Endometrial microvascular endothelial cells (primary cell): ENCODE results near the gene GPSM1. TPM values are rescaled to one million over a fixed set of nuclear protein-coding genes. Genes with fewer than 3 reads are reported as not detected.
"Not testable (repeated sequence)": the region's sequence is repeated elsewhere in the genome, so short reads cannot be mapped to it uniquely, and the experiment has no call there.

ENCODE experiments used
- in situ Hi-C: cut with HindIII; loops from 2 replicates; pipeline ENCODE4 v1.10.0; 2017; ENCODE audit warnings: low sequenced_read_pairs, low pct_unique_long_range_greater_than_20kb; ENCODE audit errors: inconsistent ontology term
- total RNA-seq: library from RNA; depleted of rRNA; stranded (reverse); fragments of >200 nt; gene quantifications from one replicate; pipeline ENCODE4 v1.2.3, GENCODE V29; 2015; ENCODE audit errors: inconsistent ontology term

The GPSM1 gene
- total RNA-seq, 1 donor from 2014 or later: 20.2 TPM

DNA sequence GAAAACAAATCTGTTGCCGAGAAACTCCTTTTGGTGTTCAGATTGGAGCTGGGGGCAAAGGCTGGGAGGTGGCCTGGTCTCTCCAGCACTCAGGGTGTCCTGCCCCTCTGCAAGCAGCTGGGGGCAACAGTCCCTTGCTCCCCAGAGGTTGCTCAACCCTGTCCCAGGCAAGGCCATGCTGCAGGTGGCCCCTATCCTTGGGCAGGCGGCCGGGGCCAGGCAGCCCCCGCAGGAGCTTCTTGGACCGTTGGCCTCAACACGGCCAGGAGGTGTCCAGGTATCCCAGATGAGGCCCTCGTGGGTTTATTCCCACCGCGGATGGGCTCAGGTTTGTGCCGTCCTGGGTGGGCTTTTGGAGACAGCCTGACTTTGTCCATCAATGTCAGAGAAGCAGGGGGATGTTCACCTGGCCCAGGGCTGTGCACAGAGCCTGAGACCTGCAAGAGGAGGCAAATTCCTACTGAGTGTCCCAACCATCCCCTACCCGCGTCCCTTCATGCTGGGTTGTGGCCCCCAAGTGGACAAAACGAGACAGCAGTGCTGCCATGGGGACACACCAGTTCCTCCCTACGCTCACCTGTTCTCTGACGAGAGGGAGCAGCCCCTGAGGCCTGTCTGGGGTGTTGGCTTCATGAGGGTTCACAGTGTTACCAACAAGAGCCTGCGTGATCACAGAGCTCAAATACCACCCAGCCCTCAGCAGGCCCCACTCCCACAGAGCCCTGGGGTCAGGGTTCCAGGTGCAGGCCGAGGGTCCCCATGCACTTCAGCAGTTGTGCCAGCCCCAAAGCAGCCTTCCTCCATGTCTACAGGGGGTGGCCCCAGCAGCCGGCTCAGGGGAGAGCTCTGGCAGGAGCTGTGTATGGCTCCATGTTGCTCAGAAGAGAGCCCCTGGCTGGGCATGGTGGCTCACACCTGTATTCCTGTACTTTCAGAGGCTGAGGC lies 14.0 kb upstream of the GPSM1 start:
- in situ Hi-C loops: no loop called here

DNA sequence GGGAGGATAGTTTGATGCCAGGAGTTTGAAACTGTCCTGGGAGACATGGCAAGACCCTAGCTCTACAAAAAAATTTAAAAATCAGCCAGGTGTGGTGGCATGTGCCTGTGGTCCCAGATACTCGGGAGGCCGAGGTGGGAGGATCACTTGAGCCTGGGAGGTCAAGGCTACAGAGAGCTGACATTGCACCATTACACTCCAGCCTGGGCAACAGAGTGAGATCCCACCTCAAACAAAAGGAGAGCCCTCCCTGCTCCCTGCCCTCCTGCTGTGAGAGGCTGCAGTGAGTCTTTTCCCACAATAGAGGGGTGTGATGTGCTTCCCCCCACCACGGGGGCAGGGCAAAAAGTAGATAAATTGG lies 13.3 kb upstream of the GPSM1 start:
- in situ Hi-C loops: no loop called here

DNA sequence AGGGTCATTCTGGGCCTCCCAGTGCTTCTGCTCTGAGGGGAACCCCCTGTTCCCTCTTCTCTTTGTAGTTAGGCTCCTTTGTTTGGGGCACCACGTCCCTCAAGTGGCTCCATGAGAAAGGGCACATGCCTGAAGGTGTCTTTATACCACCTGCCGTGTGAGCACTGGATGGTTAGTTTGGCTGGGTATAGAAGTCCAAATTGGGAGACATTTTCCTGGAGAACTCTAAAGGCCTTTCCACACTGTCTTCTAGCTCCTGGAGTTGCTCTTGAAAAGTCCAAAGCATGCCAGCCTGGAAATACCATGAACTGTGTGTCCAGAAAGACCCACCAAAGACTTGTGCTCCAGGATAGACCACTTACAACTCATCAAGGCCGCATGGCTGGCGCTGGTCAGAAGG lies 12.4 kb upstream of the GPSM1 start:
- in situ Hi-C loops: no loop called here

DNA sequence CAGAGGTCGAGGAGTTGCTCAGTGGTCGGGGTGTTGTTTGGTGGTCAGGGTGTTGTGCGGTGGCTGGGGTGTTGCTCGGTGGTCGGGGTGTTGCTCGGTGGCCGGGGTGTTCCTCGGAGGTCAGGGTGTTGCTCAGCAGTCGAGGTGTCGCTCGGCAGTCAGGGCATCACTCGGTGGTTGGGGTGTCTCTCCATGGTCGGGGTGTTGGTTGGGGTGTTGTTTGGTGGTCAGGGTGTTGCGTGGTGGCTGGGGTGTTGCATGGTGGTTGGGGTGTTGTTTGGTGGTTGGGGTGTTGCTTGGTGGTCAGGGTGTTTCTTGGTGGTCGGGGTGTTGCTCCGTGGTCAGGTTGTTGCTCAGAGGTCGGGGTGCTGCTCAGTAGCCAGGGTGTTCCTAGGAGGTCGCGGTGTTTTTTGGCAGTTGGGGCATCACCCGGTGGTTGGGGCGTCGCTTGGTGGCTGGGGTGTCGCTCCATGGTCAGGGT lies 11.0 kb upstream of the GPSM1 start:
- in situ Hi-C loops: no loop called here

DNA sequence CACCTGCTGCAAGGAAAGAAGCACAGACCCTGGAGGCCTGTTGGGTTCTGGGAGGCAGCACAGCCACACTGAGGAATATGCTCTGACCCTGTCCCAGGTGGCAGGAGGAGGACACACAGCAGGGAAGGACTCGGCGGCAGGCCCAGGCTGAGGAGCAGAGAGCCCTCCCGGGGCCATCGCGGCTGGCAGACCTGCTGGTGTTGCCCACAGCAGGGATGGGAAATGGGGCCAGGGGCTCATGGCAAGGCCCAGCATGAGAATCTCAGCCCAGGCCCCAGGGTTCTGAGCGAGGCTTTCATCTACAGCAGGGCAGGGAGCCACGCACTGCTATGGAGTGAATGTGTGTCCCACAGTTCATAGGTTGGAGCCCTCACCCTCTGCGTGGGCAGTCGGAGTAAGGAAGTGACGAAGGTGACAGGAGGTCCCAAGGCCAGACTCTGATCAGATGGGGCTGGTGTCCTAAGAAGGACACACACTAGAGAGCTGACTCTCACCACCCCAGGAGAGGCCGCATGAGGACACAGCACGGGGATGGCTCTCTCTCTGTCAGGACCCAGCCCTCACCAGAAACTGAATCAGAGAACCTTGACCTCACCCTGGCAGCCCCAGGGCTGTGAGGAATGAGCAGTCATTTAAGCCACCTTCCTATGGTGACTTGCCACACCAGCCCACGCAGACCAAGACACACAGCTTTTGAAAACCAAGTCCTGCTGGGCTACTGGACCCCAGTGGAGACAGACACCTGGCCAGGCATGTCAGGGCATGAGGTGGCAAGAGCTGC lies 10.3 kb upstream of the GPSM1 start:
- in situ Hi-C loops: no loop called here

DNA sequence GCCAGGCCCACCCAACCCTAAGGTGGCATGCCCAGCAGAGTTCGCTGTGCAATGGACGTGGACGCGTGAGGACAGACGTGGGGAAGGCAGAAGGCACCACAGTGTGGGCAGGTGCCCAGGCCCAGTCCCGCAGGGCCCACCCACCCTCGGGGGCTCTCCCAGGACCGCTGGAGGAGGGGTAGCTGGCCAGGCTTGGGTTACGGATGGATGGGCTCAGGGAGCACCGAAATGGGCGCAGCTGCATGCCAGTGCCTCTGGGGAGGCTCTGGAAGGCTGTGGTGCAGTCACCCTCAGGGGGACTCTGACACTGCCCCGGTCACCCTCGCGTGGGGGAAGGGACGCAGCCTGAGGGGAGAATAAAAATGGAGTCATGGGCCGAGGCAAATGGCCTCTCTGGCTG lies 9.6 kb upstream of the GPSM1 start:
- in situ Hi-C loops: no loop called here

DNA sequence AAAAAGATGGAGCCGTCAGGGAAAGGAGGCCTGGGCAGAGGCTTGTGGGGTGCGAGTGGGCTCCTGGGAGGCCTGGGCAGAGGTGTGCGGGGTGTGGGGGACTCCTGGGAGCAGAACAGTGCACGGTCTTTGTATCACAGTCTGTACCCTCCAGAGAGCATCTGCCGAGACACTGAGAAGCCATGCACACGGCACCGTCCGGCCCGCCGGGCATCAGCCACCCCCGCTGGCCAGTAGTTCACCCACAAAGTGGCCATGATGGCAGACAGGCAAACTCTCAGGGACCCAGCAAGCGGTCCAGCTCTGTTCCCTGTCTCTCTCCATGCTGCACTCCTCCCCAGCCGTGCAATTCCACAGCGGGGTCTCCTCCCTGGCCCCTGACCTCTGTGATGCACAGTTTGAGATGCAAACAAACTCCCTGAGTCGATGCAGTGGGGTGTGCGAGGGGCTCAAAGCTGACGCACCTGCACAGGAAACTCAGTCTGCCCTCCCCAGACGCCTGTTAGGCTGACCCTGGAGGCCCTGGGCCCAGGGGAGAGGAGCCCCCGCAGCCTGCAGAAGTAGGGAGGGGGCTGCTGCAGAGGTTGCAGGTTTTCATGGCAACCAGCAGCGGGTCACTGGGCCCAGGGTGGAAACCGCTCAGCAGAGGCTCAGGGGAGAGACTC lies 9.1 kb upstream of the GPSM1 start:
- in situ Hi-C loops: no loop called here

DNA sequence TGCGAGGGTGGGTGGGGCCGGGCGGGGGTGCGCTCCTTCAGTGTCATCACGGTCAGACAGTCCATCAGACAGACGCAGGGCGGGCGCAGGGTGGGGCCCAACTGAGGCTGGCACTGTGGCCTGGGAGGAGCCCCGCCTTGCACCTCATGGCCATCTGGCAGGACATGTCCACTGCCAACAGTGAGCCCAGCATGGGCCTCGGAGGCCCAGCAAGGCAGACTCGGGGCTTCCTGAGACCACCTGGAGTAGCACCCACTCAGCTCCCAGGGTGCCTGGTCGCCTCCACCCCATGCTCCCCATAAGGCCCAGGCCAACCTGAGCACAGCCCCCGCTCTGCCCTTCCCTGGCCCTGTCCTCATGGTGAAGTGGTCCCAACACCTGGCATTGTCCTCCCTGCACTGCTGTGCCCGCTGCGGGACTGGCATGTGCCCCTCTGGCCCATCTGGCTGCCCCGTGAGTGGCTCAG lies 8.5 kb upstream of the GPSM1 start:
- in situ Hi-C loops: no loop called here

DNA sequence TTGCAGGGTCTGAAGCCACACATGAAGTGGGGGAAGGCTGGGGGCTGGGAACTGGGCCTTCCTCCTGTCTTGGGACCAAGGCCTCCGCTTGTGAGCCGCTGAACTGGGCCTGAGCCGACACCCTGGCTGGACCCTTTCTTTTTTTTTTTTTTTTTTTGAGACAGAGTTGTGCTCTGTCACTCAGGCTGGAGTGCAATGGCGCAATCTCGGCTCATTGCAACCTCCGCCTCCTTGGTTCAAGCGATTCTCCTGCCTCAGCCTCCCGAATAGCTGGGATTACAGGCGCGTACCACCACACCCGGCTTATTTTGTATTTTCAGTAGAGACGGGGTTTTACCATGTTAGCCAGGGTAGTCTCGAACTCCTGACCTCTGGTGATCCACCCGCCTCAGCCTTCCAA lies 8.1 kb upstream of the GPSM1 start:
- in situ Hi-C loops: not testable (repeated sequence)

DNA sequence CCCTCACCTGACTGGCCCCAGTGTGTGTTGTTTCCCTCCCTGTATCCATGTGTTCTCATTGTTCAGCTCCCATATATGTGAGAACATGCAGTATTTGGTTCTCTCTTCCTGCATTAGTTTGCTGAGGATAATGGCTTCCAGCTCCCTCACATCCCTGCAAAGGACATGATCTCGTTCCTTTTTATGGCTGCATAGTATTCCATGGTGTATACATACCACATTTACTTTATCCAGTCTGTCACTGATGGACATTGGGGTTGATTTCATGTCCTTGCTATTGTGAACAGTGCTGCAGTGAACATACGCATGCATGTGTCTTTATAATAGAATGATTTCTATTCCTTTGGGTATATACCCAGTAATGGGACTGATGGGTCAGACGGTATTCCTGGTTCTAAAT lies 7.4 kb upstream of the GPSM1 start:
- in situ Hi-C loops: not testable (repeated sequence)

DNA sequence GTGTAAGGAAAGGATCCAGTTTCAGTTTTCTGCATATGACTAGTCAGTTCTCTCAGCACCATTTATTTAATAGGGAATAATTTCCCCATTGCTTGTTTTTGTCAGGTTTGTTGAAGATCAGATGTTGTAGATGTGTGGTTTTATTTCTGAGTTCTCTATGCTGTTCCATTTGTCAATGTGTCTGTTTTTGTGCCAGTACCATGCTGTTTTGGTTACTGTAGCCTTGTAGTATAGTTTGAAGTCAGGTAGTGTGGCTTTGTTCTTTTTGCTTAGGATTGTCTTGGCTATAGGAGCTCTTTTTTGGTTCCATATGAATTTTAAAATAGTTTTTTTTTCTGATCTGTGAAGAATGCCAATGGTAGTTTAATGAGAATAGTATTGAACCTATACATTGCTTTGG lies 6.4 kb upstream of the GPSM1 start:
- in situ Hi-C loops: not testable (repeated sequence)

DNA sequence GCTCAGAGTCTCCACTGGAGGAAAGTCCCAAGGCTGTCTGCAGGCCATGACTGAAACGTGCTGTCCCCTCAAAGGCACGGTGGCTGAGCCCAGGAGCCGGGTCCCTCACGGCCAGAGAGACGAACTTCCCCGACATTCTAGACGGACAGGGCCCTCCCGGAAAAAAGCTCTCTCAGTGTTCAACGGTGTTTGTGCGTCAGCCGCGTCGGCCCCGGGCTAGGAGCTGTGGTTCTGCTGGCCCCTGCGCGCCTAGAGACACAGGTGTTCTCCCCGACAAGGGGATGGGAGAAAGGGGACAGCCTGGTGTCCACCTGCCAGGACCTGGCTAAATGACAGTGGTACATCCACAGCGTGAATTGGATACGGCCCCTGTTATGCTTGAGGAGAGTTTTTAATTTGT lies 5.8 kb upstream of the GPSM1 start:
- in situ Hi-C loops: no loop called here

DNA sequence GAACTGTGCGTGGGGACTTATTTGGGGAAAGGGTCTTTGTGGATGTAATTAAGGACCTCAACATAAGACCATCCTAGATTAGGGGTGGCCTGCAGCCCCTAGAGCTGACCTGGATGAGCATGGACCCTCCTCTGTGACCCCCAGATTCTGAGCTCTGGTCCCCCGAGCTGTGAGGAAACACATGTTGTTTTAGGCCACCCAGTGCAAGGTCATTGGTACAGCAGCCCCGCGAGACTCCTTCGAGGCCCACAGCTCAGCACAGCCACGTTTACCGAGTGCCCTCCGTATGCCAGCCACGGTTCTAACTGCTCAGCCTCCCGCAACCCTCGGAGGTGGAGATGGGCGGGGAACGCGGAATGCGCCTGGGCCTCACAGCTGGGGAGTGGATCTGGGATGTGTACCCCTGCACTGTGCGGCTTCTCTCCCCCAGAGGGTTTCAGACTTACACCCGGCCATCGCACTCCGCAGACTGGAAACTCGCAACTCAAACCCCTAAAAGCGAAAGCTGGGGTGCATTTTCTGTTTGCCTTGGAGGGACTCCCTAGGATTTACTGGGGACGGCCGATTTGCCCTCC lies 4.5 kb upstream of the GPSM1 start:
- in situ Hi-C loops: no loop called here

DNA sequence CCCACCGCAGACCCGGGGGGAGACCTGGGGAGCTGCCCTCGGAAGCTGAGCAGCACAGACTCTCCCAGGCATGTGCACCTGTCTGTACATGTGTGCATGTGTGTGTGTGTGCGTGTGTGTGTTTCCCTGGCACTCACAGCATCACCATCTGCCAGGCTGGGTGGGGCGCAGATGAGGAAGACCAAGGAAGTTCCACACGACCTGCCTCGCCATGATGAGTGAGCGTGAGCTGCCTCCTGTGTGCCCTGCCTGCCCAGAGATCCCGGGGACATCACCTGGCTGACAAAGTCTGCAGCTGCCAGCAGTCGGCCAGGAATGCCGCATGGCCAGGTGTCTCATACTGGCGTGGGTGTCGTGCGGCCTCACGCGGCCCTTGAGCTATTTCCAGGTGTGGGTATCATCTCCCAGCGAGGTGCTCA lies 4.0 kb upstream of the GPSM1 start:
- in situ Hi-C loops: no loop called here

DNA sequence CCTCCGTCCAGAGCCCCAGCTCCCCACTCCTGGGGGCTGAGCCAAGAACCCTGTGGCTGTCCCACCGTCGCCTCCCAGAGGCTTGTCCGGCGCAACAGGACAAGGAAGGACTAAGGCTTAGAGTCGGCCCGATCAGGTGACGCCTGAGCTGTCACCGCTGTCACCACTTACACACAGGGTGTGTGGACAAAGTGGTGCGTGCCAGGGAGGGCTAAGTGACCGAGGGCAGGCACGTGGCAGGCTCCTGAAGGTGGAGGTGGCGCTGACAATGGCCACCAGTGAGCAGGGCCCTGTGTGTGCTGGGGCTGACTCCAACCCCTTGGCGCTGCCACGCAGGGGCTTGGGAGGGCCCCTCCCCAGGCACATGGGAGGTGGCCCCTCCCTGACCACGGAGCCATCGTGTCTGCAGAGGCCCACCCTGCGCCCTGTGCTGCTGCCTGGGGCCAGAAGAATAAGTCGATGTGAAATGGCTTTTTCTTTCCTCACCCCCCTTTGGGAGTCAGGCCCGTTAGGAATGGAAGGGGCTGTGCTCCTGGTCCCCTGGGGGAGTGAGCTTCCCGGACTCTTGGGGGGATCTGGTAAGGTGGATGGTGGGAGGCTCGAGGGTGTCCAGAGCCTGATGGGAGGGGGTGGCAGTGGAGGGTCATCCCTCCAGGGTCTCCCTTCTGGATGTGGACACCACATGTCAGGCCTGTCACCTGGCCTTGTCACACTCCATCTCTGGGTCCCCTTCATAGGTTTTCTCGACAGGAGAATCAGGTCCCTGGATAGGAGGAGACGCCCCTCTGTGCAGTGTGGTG lies 2.6 kb upstream of the GPSM1 start:
- in situ Hi-C loops: no loop called here

DNA sequence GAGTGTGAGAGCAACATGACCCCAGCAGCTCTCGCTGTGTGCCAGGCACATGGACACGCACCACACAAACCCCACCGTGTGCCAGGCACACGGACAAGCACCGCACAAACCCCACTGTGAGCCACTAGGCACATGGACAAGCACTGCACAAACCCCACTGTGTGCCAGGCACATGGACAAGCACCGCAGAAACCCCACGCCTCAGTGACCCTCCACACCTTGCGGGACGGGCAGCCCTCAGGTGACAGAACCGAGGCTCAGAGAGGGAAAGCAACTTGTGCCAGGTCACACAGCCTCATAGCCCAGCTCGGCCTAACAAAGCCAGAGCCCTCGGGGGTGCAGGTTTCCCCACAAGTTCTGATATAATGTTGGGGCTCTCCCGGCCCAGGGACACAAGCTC lies 2.0 kb upstream of the GPSM1 start:
- in situ Hi-C loops: no loop called here

DNA sequence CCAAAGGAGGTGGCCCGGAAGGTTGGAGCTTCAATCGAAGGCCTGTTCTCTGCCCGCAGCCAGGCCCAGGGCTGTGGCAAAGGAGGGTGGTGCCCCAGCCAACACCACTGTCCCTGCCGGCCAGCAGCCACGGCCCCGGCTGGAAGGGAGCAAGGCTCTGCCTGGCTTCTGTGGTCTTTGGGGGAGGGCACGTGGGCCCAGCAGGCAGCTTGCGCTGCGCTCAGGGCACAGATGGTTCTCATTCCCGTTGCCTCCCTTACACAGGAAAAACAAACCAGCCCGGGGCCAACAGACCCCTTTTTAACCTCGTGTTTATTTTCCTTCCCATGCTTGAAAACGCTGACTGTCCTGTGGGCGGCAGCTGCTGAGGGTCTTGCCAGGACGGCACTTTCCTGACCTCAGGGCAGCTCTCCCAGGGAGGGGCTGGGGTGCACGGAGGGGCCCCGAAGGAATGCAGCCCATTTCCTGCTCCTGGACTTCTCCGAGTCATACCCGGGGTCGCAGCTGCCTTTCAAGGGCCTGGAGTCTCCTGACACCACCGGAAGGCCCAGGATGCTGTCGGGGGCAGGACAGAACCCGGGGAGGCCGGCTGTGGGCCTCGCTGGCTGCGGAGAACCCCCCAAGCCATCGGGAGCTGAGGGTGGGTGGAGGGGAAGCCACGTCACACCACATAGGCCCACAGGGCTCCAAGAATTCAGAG lies 1.1 kb upstream of the GPSM1 start:
- in situ Hi-C loops: no loop called here

DNA sequence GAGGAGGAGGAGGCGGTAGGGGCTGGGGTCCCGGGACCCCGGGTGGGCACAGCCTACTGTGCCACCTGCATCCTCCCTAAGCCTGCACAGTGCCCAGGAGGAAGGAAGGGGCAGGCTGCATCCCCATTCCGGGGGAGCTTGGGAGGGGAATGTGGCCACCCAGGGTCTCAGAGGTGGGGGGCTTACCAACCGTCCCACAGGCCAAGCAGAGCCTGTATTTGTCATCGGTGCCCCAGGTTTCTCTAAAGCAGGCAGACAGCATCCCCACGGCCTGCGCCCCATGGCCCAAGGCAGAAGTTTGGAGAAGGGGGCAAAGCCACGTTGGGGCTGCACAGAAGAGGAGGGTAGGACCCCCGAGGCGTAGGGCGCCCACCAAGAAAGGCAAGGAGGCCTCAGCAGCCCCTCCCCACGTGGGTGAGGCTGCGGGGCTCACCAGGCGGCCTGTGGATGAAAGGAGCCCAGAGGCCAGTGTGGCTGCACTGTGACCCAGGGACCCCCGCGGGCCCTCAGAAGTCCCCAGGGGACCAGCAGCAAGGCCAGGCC lies 507 bp upstream of the GPSM1 start:
- in situ Hi-C loops: no loop called here
